Measurements from ENCODE around the gene PAK1. TPM values are rescaled to one million over a fixed set of nuclear protein-coding genes. Genes with fewer than 3 reads are reported as not detected.

PAK1 gene
- polyA plus RNA-seq, 3 donors, result 128 to 195 (median 134) TPM

- Histone ChIP-seq H3K27ac (ENCODE audit: low read depth in 1 of 2, low read length in 2 of 2) (peak overlapping the region in 1 of 2 donors; percentile 34), H3K27me3 (ENCODE audit: control insufficient read depth in 2 of 2, insufficient read depth in 2 of 2, low read length in 2 of 2) (no peaks in the 10 kb centered on the region), H3K4me2 (replicated peaks; ENCODE audit: extremely low read depth, low read length, poor library complexity, severe bottlenecking) (peak overlapping the region; percentile 40), H3K36me3 (replicated peaks in 1 of 2; ENCODE audit: control insufficient read depth in 1 of 2, insufficient read depth in 2 of 2, low read length in 2 of 2) (no peaks in the 10 kb centered on the region), H3K79me2 (ENCODE audit: insufficient read depth, low read length) (peaks cover 8% of the 10 kb centered on the region), H3K4me1 (ENCODE audit: control insufficient read depth in 1 of 2, insufficient read depth in 2 of 2, low read length in 2 of 2) (peaks cover 29 to 40% of the 10 kb centered on the region in 2 donors), H3K9me3 (replicated peaks in 1 of 2; ENCODE audit: control insufficient read depth in 1 of 2, insufficient read depth in 1 of 2, low read length in 2 of 2) (no peaks in the 10 kb centered on the region), H3K9ac (ENCODE audit: insufficient read depth, low read length, poor library complexity, severe bottlenecking) (no peak overlapping the region), H2AFZ (ENCODE audit: insufficient read depth, low read depth, low read length, poor library complexity, severe bottlenecking) (peak overlapping the region; percentile 43), H3K4me3 (replicated peaks in 1 of 3; ENCODE audit: low read depth in 2 of 3, low read length in 3 of 3) (peak overlapping the region in 1 of 3 experiments; percentile 39), H4K20me1 (ENCODE audit: insufficient read depth, low read length) (no peaks in the 10 kb centered on the region)
- Mint-ChIP-seq H3K4me3 (peak overlapping the region; percentile 60 to 82), H3K27me3 (ENCODE audit: low read depth in 3 of 3) (peaks cover 0 to 1% (median 0%) of the 10 kb centered on the region in 3 donors), H3K9me3 (no peaks in the 10 kb centered on the region), H3K36me3 (no peaks in the 10 kb centered on the region), H3K27ac (peak overlapping the region in 6 of 7 donors; percentile 23 to 88 (median 67)), H3K4me1 (peaks cover 47% of the 10 kb centered on the region)
- intact Hi-C loops (cut with micrococcal nuclease), result no loop called here
- no CpG with 5 or more reads among the region's 2 CpGs for WGBS (ENCODE audit: insufficient coverage)
- peak in 1 of 3 donors; percentile 10 for DNase-seq
- TF ChIP-seq CTCF (IDR thresholded peaks at IDR 0.05), result no peak
These were observed 37.9 kb downstream of the PAK1 start for GRCh38 chr11:77435972-77436371.

GRCh38 chr11:77431813-77432212, 42.1 kb downstream of the PAK1 start:
- H3K36me3 Mint-ChIP-seq, result no peaks in the 10 kb centered on the region
- no peak for TF ChIP-seq CTCF (IDR thresholded peaks at IDR 0.05)
- Histone ChIP-seq H3K4me1 (ENCODE audit: control insufficient read depth in 1 of 2, insufficient read depth in 2 of 2, low read length in 2 of 2) (peaks cover 28 to 36% of the 10 kb centered on the region in 2 donors), H2AFZ (ENCODE audit: insufficient read depth, low read depth, low read length, poor library complexity, severe bottlenecking) (no peak overlapping the region), H3K79me2 (ENCODE audit: insufficient read depth, low read length) (no peaks in the 10 kb centered on the region), H3K36me3 (replicated peaks in 1 of 2; ENCODE audit: control insufficient read depth in 1 of 2, insufficient read depth in 2 of 2, low read length in 2 of 2) (no peaks in the 10 kb centered on the region), H3K9ac (ENCODE audit: insufficient read depth, low read length, poor library complexity, severe bottlenecking) (no peak overlapping the region), H3K27ac (ENCODE audit: low read depth in 1 of 2, low read length in 2 of 2) (no peak overlapping the region), H4K20me1 (ENCODE audit: insufficient read depth, low read length) (no peaks in the 10 kb centered on the region), H3K4me3 (replicated peaks in 1 of 3; ENCODE audit: low read depth in 2 of 3, low read length in 3 of 3) (no peak overlapping the region), H3K27me3 (ENCODE audit: control insufficient read depth in 2 of 2, insufficient read depth in 2 of 2, low read length in 2 of 2) (no peaks in the 10 kb centered on the region), H3K4me2 (replicated peaks; ENCODE audit: extremely low read depth, low read length, poor library complexity, severe bottlenecking) (no peak overlapping the region), H3K9me3 (replicated peaks in 1 of 2; ENCODE audit: control insufficient read depth in 1 of 2, insufficient read depth in 1 of 2, low read length in 2 of 2) (no peaks in the 10 kb centered on the region)
- H3K9me3 Mint-ChIP-seq, result no peaks in the 10 kb centered on the region
- H3K4me1 Mint-ChIP-seq, result peaks cover 44% of the 10 kb centered on the region
- H3K4me3 Mint-ChIP-seq, result no peak overlapping the region
- intact Hi-C loops (cut with micrococcal nuclease), result no loop called here
- no CpG with 5 or more reads among the region's 1 CpG for WGBS (ENCODE audit: insufficient coverage)
- H3K27me3 Mint-ChIP-seq (ENCODE audit: low read depth in 3 of 3), result no peaks in the 10 kb centered on the region
- no peak for DNase-seq
- no peak overlapping the region for H3K27ac Mint-ChIP-seq
